ENCODE measurements around the gene RRP36. TPM values are rescaled to one million over a fixed set of nuclear protein-coding genes. Genes with fewer than 3 reads are reported as not detected.
A peak's percentile ranks its signal among the peaks of the same experiment; 100 is the strongest.

Gene RRP36
- total RNA-seq, 1 donor from 2014 or later = 34.6 TPM

GRCh38 chr6:43001843-43002242 is 19.6 kb upstream of the RRP36 start:
- intact Hi-C loops (cut with DNase I) = no loop called here
- DNase-seq (ENCODE audit: low spot score) (no peak), ATAC-seq (no peak)

GRCh38 chr6:43005844-43006243 is 15.6 kb upstream of the RRP36 start:
- intact Hi-C loops (cut with DNase I) = no loop called here
- no peak for DNase-seq (ENCODE audit: low spot score)
- ATAC-seq = no peak

- intact Hi-C loops (cut with DNase I) = no loop called here
- ATAC-seq (no peak), DNase-seq (ENCODE audit: low spot score) (no peak)
Observed at GRCh38 chr6:43006251-43006650, 15.2 kb upstream of the RRP36 start.

GRCh38 chr6:43007126-43007525 is 14.3 kb upstream of the RRP36 start:
- ATAC-seq (no peak), DNase-seq (ENCODE audit: low spot score) (no peak)
- intact Hi-C loops (cut with DNase I) = no loop called here

DNA sequence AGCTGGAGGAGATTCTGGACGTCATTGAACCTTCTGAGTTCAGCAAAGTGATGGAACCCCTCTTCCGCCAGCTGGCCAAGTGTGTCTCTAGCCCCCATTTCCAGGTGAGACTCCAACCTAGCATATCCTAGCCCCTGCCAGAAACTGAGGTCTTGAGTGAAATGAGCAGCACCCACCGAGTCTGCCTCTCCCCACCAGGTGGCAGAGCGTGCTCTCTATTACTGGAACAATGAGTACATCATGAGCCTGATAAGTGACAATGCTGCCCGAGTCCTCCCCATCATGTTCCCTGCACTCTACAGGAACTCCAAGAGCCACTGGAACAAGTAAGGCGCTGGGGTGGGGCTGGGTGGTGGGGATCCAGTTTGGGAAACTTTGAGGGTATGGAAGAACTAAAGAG is 12.3 kb upstream of the RRP36 start:
- intact Hi-C loops (cut with DNase I) = no loop called here
- DNase-seq (ENCODE audit: low spot score) (no peak), ATAC-seq (no peak)

DNA sequence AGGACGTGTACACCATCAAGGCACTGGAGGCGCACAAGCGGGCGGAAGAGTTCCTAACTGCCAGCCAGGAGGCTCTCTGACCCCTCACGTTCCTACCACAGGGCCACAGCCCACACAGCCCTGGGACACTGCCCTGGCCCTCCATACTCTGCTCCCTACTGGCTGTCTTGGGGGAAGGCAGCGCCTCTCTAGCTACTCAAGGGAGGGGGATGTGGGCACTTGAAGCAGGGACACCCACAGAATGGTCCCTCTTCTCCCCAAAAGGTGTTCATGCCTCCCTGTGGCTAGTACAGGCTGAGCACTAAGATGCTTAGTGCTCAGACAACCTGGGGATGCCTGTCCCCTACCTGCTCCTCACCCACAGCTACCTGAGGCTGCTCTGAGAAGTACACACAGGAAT is 10.2 kb upstream of the RRP36 start:
- ATAC-seq (no peak), DNase-seq (ENCODE audit: low spot score) (no peak)
- intact Hi-C loops (cut with DNase I) = no loop called here

DNA sequence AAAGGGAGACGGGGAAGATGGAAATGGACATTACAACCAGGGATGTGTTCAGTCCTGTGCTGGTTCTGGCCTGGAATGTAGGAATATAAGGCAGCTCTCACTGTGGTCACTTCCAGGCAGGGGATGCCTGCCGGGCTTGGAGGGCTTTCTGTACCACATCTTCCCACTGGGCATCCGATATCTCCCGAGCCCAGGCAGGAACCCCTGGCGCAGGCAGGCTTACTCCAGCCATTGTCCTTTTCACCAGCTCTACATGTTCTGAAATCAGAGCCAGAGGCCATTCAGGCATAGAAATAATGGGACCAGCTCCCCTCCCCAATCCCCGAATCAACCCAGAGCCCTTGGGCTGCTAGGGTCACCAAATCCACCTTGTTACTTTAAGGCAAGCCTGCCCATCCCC is 9.1 kb upstream of the RRP36 start:
- ATAC-seq = no peak
- DNase-seq (ENCODE audit: low spot score) = no peak
- intact Hi-C loops (cut with DNase I) = no loop called here

- ATAC-seq (peak; percentile 1), DNase-seq (ENCODE audit: low spot score) (no peak)
- intact Hi-C loops (cut with DNase I) = no loop called here
Observed at GRCh38 chr6:43013097-43013842, 8.2 kb upstream of the RRP36 start.

DNA sequence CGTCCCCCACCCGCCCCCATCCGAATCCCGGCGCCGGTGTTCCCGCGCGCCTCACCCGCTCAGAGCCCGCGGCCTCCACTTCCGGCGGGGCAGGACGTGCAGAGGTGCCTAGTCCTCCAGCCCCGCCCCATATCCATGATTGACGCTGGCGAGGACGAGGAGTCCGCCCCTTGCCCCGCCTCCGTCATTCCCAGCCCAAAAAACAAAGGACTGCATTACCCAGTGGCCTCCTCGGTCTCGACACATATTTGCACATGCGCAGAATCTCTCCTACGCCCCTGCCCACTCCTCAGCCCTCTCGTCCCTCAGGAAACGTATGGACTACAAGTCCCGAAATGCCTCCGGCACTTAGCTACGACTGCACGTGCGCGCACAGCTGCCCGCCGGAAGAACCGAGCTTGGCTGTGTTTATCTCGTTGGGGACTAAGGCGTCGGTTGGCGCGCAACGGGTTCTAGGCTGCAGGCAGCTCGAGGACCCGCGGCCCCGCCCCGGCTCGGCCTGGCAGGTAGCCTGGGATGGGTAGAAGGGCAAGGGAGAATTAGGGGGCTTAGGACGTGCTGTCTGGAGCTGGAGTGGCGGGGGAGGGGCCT is 7.5 kb upstream of the RRP36 start, which contains the start of the genes KLHDC3 and MEA1:
Gene KLHDC3 (plus strand): TSS at position 407 of the 591 bp plus-strand sequence. CDS start 2,944 bp downstream, outside the sequence.
Gene MEA1 (minus strand): TSS at position 104 of the 591 bp plus-strand sequence. CDS start 133 bp downstream, outside the sequence.
- peak; percentile 99 for DNase-seq (ENCODE audit: low spot score)
- intact Hi-C loops (cut with DNase I) = no loop called here
- ATAC-seq = peak; percentile 98

DNA sequence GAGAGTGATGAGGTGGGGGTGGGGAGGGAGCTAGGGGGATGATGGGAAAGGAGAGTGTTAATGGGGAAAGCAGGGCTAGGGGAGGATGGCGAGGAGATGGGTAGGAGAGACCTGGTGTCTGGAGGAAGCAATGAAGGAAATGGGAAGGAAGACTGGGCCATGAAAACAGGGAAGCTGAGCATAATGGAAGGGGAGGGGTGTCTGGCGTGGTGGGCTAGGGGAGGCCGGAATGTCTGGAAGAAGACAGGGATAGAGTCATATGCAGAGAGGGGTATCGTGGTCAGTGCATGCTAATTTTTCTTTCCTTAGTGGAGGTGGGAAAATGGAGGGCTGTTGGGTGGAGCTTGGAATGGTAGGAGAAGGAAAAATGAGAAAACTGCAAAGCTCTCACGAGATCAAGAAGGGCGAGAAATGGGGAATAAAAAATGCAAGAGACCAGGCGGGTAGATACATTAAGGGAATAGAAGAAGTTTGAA is 7.0 kb upstream of the RRP36 start:
- intact Hi-C loops (cut with DNase I) = no loop called here
- no peak for ATAC-seq
- no peak for DNase-seq (ENCODE audit: low spot score)

DNA sequence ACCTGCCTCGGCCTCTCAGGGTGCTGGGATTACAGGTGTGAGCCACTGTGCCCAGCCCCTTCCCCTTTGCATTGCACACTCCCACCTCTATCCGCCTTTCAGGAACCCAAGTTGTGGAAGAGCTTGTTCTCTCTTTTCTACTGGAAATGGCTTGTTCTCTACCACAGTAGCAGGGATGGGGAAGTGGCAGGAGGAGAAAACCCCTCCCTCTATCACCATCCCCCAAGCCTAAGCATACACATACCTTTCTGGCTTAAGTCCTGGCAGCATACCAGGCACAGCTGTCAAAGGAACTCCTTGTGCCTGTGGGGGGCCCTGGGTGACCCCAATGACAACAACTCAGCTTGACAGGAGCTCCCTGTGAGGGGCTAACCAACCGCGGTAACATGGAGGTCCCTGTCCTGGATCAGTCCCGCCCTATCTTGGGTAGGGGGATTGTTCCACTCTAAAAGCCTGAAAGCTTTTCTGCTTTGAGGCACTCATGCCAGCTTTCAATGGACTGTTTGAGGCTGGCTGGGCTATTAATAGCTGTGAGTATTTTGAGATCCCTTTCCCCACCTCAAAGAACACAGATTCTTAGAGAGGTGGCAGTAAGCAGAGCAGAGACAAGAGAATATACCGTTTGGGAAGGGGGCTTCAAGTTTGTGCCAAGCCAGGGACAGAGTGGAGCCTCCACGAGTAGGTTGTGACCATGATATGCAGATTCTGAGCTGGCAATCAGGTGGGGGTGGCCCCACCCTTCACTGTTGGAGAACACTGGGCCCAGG is 5.1 kb upstream of the RRP36 start:
- ATAC-seq (no peak), DNase-seq (ENCODE audit: low spot score) (no peak)
- intact Hi-C loops (cut with DNase I) = no loop called here

DNA sequence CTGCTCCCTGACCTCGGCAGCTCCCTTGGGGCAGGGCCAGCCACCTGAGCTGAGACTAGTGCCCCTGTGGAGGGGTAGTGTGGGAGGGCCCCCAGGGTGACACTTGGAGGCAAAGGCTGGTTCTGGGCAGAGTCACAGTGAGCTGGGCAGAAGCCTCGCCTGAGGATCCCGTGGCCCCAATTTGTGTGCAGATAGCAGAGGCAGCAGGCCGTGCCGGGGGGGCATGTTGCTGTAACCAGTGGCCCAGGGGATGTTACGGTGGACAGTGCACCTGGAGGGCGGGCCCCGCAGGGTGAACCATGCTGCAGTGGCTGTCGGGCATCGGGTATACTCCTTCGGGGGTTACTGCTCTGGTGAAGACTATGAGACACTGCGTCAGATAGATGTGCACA is 4.5 kb upstream of the RRP36 start:
- no peak for ATAC-seq
- no peak for DNase-seq (ENCODE audit: low spot score)
- intact Hi-C loops (cut with DNase I) = no loop called here

GRCh38 chr6:43019152-43019551 is 2.3 kb upstream of the RRP36 start:
- no peak for ATAC-seq

DNA sequence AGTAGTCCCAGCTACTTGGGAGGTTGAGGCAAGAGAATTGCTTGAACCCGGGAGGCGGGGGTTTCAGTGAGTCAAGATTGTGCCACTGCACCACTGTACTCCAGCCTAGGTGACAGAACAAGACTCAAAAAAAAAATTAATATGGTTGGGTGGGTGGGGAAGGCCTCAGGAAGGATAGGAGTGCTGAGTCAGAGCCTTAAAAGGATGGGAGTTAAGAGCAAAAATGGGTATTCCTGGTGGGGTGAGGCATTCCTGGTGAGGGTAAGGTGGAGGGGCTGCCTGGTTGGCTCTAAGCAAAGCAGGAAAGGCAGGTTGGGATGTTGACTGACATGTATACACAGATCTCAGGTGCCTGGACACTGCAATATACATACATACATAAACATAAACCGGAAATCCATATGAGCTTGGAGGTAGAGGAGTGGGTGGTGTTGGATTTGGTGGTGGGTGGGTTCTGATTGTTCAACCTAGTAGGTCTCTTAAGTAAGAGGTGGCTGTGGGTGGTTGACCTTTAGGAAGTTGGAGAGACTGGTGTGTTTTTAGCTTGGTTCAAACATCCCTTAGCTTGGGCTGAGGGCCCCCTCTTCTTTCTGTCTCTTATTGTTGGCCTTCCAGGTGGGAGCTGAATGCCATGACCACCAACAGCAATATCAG is 1.2 kb upstream of the RRP36 start:
- no peak for ATAC-seq
- no peak for DNase-seq (ENCODE audit: low spot score)
- intact Hi-C loops (cut with DNase I) = loop anchor here (5.0 kb wide), 1 partner anchor 233 kb away; no protein-coding TSS in a partner anchor

More at GRCh38 chr6:43019152-43019551, 2.3 kb upstream of the RRP36 start:
- intact Hi-C loops (cut with DNase I) = no loop called here
- no peak for DNase-seq (ENCODE audit: low spot score)

DNA sequence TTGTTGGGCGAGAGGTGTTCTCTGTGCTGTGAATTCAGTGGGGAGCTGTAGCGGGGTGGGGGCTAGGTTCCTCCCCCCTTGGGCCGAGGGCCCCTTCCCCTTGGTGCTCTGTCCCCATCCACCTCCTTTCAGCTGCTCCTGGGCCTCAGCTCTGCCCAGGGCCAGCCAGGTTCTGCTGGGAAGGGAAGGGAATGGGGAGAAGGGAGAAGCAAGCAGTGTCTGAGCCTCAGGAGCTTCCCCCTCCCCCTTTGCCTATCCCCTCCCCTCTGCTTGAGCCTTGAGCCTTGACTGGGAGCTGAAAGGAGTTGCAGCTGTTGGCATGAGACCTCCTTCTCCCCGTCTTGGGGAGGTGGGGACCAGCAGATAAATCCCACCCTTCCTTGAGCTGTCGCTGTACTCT is 576 bp upstream of the RRP36 start:
- DNase-seq (ENCODE audit: low spot score) (no peak), ATAC-seq (peak; percentile 40)
- intact Hi-C loops (cut with DNase I) = loop anchor here (5.0 kb wide), 1 partner anchor 234 kb away; no protein-coding TSS in a partner anchor

- intact Hi-C loops (cut with DNase I) = loop anchor here (5.0 kb wide), 1 partner anchor 237 kb away; no protein-coding TSS in a partner anchor
- DNase-seq (ENCODE audit: low spot score) (no peak), ATAC-seq (no peak)
Observed at GRCh38 chr6:43024436-43024835, 3.0 kb downstream of the RRP36 start.

GRCh38 chr6:43026365-43026764 is 4.9 kb downstream of the RRP36 start:
- ATAC-seq = no peak
- no peak for DNase-seq (ENCODE audit: low spot score)
- intact Hi-C loops (cut with DNase I) = no loop called here

DNA sequence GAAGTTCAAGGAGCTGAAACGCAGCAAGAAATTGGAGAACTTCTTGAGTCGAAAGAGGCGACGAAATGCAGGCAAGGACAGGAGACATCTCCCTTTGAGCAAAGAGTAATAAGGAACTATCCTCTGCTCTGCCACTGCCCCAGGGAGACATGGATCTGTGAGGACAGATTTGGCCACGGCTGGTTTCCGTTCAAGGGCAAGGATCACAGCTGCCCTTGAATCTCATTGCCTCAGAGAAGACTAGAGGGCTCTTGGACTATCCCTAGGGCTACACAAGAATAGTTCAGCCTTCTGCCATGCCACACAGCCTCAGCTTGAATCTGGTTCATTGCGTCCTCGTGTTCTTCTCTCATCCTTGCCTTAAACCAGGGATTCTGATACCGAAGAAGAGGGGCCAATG is 7.7 kb downstream of the RRP36 start:
- no peak for DNase-seq (ENCODE audit: low spot score)
- no peak for ATAC-seq

DNA sequence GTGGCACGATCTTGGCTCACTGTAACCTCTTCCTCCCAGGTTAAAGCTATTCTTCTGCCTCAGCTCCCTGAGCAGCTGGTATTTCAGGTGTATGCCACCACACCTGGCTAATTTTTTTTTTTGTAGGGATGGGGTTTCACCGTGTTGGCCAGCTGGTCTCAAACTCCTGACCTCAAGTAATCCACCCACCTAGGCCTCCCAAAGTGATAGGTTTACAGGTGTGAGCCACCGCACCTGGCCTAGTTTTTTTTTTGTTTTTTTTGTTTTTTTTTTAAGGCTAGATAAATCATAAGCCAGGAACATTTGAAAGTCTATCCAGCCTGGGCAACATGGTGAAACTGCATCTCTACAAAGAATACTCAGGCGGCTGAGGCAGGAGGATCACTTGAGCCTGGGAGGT is 10.9 kb downstream of the RRP36 start:
- intact Hi-C loops (cut with DNase I) = no loop called here
- no peak for ATAC-seq
- no peak for DNase-seq (ENCODE audit: low spot score)

More for the DNA sequence above, 7.7 kb downstream of the RRP36 start:
- intact Hi-C loops (cut with DNase I) = no loop called here
